Left ventricle myocardium inferior (tissue), 1 donor: ENCODE measurements around the gene AGBL4. TPM values are rescaled to one million over a fixed set of nuclear protein-coding genes. Genes with fewer than 3 reads are reported as not detected.
"Not testable (repeated sequence)": the region's sequence is repeated elsewhere in the genome, so short reads cannot be mapped to it uniquely, and the experiment has no call there.

ENCODE experiments used
- DNase-seq: peaks from one replicate; pipeline ENCODE4 v3.0.0-alpha.2; 2020
- H3K27ac ChIP-seq: fragments of 200-600 bp; replicated peaks from 2 replicates; pipeline ENCODE4 v1.8.0; 2021
- H3K27me3 ChIP-seq: fragments of 200-600 bp; 2 replicates; pipeline ENCODE4 v1.8.0; 2021; ENCODE audit warnings: low read depth
- H3K36me3 ChIP-seq: fragments of 200-600 bp; 2 replicates; pipeline ENCODE4 v1.8.0; 2021
- H3K4me1 ChIP-seq: fragments of 200-600 bp; 2 replicates; pipeline ENCODE4 v1.8.0; 2021
- H3K4me3 ChIP-seq: fragments of 200-600 bp; 2 replicates; pipeline ENCODE4 v1.8.0; 2021; ENCODE audit warnings: mild to moderate bottlenecking, moderate library complexity
- H3K9me3 ChIP-seq: fragments of 200-600 bp; replicated peaks from 2 replicates; pipeline ENCODE4 v1.8.0; 2021
- intact Hi-C: fragments of 100-400 bp; cut with micrococcal nuclease; formaldehyde crosslinking; loops from one replicate; pipeline ENCODE4 v1.11.0; 2022
- total RNA-seq: library from RNA; stranded (reverse); fragmentation: NEBNext Ultra II Directional; extraction: Animal tissue kit (Norgen Biotek cat#: 25700); gene quantifications from one replicate; pipeline ENCODE4 v1.2.1, GENCODE V29; 2021
- TF ChIP-seq, protein P1 (sequence below): fragments of 200-600 bp; IDR thresholded peaks from 2 replicates; pipeline ENCODE4 v1.8.0; 2021; ENCODE audit warnings: antibody characterized with exemption, mild to moderate bottlenecking, borderline replicate concordance
- donor health status: DM: no; HTN: yes; CAD: no; lungs with severe emphysema.

AGBL4 gene
- total RNA-seq, 1 donor from 2014 or later, result 0.38 TPM

DNA sequence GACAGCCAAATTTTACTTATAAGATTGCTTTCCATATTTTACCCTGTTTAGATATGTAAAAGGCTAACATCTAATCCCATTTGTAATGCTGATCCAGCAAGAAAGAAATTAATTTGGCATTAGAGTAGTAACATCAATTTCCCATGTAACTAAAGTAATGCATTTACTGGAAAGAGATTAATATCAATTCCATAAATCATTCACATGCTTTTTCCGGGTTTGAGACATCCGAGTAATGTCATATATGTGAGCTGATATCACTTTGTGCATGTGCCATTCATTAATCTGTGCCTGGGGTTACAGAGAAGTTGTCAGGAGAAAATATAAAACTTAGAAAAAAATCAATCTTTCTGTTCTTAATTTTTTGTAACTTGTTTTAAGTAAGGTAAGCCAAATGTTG is 206.1 kb downstream of the AGBL4 start:
- Histone ChIP-seq H3K36me3 (no peaks in the 10 kb centered on the region), H3K4me1 (no peaks in the 10 kb centered on the region), H3K9me3 (no peaks in the 10 kb centered on the region), H3K4me3 (no peak overlapping the region), H3K27me3 (no peaks in the 10 kb centered on the region), H3K27ac (no peak overlapping the region)
- DNase-seq, result no peak
- intact Hi-C loops, result no loop called here
- TF ChIP-seq, protein P1, sequence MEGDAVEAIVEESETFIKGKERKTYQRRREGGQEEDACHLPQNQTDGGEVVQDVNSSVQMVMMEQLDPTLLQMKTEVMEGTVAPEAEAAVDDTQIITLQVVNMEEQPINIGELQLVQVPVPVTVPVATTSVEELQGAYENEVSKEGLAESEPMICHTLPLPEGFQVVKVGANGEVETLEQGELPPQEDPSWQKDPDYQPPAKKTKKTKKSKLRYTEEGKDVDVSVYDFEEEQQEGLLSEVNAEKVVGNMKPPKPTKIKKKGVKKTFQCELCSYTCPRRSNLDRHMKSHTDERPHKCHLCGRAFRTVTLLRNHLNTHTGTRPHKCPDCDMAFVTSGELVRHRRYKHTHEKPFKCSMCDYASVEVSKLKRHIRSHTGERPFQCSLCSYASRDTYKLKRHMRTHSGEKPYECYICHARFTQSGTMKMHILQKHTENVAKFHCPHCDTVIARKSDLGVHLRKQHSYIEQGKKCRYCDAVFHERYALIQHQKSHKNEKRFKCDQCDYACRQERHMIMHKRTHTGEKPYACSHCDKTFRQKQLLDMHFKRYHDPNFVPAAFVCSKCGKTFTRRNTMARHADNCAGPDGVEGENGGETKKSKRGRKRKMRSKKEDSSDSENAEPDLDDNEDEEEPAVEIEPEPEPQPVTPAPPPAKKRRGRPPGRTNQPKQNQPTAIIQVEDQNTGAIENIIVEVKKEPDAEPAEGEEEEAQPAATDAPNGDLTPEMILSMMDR, result no peak

DNA sequence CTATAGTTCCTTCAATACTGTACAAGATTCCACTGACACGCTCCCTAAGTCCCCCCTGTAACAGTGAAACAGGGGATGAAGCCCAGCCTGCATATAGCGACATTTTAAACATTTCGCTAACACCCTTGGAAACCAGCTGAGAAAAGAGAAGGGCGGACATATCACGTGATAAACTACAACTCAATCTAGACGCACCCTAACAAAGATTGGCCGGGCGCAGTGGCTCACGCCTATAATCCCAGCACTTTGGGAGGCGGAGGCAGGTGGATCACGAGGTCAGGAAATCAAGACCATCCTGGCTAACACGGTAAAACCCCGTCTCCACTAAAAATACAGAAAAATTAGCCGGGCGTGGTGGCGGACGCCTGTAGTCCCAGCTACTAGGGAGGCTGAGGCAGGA is 236.7 kb downstream of the AGBL4 start:
- H3K36me3 ChIP-seq, H3K27ac ChIP-seq, H3K4me1 ChIP-seq, H3K9me3 ChIP-seq, H3K4me3 ChIP-seq, DNase-seq, intact Hi-C loops, H3K27me3 ChIP-seq: not testable (repeated sequence)

DNA sequence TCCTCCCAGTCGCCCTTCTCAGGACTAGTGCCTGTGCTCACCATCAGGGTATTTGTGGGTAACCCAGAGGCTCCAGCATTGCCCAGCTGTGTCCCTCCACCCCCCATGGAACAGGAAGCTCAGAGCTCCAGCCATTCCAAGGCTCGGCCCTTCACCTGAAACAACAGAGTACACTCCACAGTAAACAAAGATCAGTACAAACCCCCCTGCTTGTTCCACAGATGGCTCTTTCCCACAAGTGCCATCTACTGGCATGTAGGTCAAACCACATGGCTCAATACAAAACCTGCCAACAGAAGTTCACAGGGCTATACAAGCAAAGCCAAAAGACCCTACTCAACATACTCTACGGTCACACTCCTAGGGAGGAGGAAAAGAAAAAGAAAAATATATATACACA is 258.7 kb downstream of the AGBL4 start:
- no peaks in the 10 kb centered on the region for H3K36me3 ChIP-seq
- no peak overlapping the region for H3K4me3 ChIP-seq
- no peak overlapping the region for H3K27ac ChIP-seq
- TF ChIP-seq, protein P1, result no peak
- intact Hi-C loops, result no loop called here
- H3K27me3 ChIP-seq, result no peaks in the 10 kb centered on the region
- no peaks in the 10 kb centered on the region for H3K4me1 ChIP-seq
- peaks cover 22% of the 10 kb centered on the region for H3K9me3 ChIP-seq
- DNase-seq, result no peak

DNA sequence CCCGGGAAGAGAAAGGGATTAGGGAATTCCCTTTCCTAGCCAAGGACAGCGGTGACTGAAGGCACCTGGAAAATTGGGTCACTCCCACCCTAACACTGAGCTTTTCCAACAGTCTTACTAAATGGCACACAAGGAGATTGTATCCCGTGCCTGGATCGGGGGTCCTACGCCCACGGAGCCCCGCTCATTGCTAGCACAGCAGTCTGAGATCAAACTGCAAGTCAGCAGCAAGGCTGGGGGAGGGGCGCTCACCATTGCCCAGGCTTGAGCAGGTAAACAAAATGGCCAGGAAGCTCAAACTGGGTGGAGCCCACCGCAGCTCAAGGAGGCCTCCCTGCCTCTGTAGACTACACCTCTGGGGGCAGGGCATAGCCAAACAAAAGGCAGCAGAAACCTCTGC is 285.6 kb downstream of the AGBL4 start:
- peaks cover 47% of the 10 kb centered on the region for H3K9me3 ChIP-seq
- DNase-seq, result not testable (repeated sequence)

DNA sequence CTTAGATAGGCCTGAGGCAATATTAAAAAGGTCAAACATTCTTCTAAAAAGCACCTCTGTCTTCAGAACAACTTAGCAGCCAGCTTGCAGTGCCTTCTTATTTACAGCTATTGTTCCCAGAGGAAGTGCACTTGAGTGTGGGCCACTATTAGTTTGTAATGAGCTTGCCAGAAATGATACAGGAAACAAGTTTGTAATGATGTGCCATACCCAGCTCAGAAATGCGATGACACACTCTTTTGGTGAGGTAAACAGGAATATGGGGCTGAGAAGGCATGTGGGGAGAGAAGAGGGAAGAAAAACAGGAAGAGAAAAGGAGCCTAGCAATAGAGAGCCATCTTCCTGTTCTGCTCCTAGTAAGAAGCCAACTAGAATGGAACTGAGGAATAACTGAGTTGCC is 295.4 kb downstream of the AGBL4 start:
- no peaks in the 10 kb centered on the region for H3K4me1 ChIP-seq
- no peak for DNase-seq
- TF ChIP-seq, protein P1, result no peak
- H3K27ac ChIP-seq, result no peak overlapping the region
- H3K27me3 ChIP-seq, result no peaks in the 10 kb centered on the region
- H3K36me3 ChIP-seq, result no peaks in the 10 kb centered on the region
- H3K4me3 ChIP-seq, result no peak overlapping the region
- peaks cover 19% of the 10 kb centered on the region for H3K9me3 ChIP-seq
- intact Hi-C loops, result no loop called here

More for the DNA sequence above, 285.6 kb downstream of the AGBL4 start:
- intact Hi-C loops, H3K4me1 ChIP-seq, H3K4me3 ChIP-seq, H3K27me3 ChIP-seq, H3K27ac ChIP-seq, H3K36me3 ChIP-seq: not testable (repeated sequence)

DNA sequence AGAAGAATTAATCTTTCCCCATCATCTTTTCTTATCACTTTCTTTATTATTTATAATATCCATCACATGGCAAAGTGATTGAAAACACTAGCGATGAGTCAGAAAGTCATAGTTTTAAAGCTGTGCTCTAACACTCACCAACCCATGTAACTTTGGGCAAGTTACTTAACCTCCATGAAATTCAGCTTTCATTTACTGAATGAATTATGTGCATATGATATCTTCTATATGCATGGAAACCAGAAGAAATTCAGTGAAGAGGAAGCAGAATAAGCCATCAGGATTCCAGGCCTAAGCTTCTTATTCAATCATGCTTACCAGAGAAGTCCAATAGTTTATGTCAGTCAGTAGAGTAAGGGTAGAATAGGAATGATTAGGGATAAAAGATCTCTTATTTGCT is 300.1 kb downstream of the AGBL4 start:
- intact Hi-C loops, result no loop called here
- Histone ChIP-seq H3K27me3 (no peaks in the 10 kb centered on the region), H3K36me3 (no peaks in the 10 kb centered on the region), H3K4me3 (no peak overlapping the region), H3K9me3 (no peaks in the 10 kb centered on the region), H3K4me1 (no peaks in the 10 kb centered on the region), H3K27ac (no peak overlapping the region)
- no peak for DNase-seq
- TF ChIP-seq, protein P1, result no peak
